ENCODE data around the gene PCGF5. TPM values are rescaled to one million over a fixed set of nuclear protein-coding genes. Genes with fewer than 3 reads are reported as not detected.
A peak's percentile ranks its signal among the peaks of the same experiment; 100 is the strongest.
"Not testable (repeated sequence)": the region's sequence is repeated elsewhere in the genome, so short reads cannot be mapped to it uniquely, and the experiment has no call there.

The PCGF5 gene
- total RNA-seq, 1 donor from 2014 or later, result 42.7 TPM

DNA sequence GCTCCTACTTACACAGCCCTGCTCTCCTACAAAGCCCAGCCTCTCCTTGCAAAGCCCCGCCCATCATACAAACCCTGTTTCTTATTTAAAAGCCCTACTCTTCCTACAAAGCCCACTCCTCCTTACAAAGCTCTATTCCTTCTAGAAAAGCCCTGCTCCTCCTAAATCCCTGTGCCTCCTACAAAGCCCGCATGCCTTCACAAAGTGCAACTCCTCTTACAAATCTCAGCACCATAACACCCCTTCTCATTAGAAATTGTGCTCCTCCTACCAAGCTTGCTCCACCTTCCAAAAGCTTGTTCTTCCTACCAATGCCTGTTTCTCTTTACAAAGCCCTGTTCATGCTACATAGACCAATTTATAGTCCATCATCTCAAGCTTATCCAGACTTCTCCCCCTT, 66.1 kb downstream of the PCGF5 start:
- no peak for DNase-seq

DNA sequence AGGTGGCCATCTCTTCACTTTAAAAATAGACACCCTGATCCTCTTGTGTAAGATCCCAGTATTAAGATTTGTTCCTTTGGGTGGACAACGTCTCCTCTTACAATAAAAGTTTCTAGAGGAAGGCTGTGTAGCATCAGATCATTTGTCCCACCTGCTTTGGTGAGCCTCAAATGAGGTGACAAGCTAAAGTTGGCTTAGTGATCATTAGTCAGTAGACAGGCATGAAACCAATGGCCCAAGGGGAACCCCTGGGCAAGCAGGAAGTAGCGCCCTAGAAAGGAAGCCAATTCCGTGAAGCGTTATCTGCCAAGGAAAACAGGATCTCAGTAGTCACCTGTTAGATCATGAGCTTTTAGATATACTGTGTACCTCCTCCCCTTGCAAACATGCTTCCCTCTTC, 66.8 kb downstream of the PCGF5 start:
- peak; percentile 35 for DNase-seq

DNA sequence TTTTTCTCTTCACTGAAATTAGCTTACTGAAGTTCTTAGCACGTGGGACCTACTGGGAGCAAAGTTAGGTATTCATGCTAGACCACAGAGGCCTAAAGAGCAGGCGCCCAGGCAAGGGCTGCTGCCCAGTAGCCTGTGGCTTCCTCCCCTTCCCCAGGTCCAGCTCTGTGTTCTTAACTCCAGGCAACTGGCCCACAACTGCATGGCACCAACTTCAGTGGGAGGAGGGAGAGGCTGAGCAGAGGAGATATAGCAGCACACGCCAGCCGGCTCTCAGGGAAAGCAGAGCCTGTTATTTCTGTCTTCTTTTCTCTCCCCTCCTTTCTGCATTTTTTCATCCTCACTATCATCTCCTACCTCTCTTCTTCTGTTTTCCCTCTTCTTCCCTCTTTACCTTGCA, 67.4 kb downstream of the PCGF5 start:
- no peak for DNase-seq

DNA sequence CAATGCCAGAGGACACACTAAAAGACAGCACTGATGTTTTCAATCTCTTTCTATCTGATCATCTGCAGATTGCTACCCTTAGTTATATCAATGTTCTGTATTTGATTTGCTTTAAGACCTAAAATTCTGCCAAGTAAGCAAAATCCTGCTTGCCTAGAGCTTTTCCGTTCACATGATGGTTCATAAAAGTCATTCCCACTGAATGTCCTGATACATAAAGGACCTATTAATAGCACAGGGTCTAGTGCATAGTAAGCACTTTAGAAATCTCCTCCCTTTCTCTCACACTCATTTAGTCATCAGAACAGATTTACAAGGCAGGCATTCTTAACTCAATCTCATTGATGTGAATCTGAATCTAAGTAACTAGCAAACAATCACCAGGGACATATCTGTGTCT, 68.8 kb downstream of the PCGF5 start:
- DNase-seq, result no peak

DNA sequence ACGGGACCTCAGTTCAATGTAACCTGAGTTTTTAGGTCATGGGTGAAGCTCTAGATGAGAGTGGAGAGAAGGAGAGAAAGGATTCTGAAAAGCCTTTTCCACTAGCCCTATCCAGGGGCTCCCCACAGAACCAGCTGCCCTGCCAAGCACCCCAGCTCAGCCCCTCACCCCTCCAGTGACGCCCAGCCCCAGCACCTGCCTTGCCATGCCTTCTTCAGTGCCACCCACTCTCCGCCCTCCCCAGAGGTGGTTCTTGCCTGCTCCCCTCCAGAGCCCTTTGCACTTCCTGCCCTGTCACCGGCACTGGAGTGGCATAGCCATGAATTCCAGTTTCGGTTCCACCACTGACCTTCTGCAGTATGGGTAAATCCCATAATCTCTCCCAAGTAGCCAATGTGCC, 70.1 kb downstream of the PCGF5 start:
- DNase-seq, result no peak

DNA sequence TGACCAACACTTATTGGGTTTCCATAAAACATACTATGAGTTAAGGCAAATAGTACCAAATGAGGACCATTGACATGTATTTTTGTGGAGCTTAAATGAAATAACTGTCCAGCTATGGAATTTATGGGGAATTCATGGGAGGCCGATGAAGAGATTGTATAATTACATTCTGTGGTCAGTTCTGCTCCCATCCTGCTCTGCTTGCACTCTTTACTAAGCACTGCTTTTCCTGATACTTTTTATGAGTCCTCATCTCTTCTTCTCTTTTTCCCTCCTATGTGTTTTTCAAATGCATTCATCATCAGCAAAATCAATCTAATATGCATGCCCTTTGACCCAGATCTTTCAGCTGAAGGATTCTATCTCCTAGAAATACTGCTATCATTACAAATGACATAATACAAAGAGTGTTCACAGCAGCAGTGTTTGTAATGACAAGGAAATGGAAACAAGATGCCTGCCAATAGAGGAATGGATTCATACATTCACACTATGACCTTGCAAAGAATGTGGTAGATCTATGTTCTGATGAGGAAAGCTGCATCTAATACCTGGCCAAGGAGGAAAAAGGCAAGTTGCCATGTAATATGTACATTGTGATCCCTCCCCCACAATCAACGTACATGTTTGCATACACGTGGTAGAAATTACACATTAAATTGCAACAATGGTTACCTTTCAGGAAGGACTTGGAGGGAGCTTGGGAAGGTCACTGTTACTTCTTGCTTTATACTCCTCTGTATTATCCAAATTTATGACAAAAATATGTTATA, 73.9 kb downstream of the PCGF5 start:
- DNase-seq, result no peak

DNA sequence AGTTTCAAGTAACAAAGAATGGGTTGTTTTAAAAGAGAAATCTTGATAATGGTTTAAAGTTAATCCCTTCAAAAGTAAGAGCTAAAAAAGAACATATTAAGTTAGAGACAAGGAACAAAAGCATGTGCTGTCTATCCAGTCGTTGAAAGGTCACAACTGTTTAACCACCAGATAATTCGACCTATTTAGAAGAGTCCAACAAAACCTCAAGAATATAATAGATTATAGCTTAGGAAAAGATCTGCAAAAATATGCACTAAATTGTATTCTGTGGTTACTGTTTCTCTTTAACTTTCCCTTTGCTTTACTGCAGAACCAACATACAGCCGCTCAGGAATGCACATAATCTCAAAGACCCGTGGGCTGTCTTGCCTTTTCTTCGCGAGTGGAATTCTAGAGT, 74.9 kb downstream of the PCGF5 start:
- no peak for DNase-seq

DNA sequence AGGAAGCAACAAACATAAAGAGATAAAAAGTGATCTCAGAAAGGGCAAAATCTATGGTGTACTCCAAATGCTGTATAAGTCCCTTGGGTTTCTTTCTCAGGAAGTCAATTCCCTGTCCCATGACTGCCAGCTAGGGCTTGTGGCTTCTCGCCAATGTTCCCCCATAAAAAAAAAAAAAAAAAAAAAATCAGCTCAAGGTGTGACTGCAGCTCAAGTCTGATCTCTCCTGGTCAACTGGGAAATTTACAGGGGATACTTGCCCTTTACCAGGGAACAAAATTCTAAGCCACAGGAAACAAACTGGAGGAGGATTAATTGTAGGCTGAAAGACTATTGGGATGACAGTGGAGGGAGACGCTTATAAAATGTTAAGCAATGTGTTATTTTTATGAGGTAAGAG, 76.0 kb downstream of the PCGF5 start:
- DNase-seq, result no peak

DNA sequence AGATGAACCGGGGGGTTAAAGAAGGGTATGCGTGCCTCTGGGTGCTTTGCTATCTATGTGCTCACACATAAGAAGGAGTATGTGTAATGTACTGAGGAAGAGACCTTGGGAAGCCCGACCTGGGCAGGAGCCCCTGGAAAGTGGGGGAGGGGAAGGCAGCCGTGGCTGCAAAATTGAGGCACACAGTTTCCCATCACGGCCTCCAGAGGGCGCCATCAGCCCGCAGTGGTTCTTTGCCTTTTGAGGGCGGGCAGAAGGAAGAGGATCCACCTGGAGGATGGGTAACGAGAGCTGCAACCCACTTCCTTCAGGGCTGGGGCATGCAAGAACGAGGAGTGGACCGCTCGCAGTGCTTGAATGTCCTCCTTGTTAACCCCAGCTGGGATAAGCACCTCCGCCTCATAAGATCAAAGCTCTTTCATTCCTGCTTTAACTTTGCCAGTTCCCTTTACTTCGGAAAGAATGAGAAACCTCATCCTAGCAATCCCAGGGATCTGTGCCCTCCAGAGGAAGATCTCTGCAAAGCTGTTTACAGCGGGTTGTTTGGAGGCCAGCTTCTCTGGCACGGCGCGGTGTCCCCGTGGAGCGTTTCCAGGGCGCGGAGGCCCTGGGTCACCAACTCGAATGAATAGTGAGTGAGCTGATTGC, 77.9 kb downstream of the PCGF5 start:
- DNase-seq, result peak; percentile 94

DNA sequence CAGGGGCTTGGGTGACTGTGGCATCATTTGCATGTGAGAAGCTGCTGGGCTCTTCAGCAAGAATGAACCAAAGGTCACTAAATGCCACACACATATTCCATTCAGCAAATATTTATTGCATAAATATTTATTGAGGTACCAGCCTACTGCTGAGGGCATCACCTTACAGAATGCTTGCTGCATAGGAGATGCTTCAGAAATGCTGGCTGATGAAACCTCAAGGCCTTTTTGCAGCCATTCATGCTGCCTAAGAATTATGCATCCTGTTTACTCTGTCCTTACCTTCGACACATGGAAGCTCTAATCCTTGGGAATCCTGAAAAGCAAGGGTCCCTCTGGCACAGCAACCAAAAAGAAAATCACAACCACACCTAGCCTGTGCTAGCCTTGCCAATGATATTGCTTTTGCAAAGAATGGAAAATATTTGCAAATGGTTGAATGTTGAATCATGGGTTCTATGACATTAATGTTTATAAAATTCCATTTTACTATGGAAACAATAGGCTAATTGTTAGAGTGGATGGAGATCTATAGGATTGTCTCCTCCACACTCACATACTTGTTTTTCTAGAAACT, 79.6 kb downstream of the PCGF5 start:
- no peak for DNase-seq

DNA sequence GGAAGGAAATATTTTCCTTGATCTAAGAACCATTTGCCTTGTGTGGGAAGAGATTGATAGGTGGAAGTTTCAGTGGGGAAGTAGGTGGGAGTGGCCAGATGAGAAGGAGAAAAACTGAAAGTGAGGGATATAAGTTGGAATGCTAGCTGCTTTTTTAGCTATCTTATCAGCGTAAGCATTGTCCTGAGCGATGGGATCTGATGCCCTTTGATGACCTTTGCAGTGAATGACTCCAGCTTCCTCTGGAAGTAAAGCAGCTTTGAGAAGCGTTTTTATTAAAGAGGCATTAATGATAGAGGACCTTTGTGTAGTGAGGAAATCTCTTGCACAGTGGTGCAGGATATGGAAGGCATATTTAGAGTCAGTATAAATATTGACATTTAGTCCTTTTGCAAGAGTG, 82.5 kb downstream of the PCGF5 start:
- not testable (repeated sequence) for DNase-seq

DNA sequence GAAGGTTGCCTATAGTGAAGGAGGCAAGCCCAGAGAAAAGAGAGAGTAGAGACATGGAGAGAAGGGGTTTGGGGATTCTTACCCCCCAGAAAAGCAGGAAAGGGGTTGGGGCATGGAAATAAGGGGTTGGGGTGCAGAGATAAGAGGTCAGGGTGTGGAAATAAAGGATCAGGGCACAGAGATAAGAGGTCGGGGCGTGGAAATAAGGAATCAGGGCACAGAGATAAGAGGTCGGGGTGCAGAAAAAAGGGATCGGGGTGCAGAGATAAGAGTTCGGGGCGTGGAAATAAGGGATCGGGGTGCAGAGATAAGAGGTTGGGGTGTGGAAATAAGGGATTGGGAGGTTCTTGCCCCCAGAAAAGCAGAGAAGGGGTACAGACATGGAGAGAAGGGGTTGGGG, 85.5 kb downstream of the PCGF5 start:
- DNase-seq, result not testable (repeated sequence)

DNA sequence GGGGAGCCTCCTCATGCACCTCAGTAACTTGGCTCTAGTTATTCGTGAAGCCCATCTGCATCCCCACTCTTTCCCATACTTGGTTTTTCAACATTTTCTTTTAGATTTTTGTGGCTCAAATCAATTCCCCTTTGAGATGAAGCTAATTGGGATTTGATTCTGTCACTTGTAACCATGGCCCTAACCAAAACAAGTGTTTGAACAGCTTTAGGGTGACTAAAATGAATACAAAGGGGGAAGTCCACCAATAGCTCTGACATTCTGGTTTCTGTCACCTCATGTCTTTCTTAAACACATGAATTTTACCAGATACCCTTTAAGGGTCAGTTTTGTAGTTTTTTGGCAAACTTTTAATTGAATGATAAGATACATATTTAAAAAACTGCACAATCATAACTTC, 87.0 kb downstream of the PCGF5 start:
- DNase-seq, result no peak

DNA sequence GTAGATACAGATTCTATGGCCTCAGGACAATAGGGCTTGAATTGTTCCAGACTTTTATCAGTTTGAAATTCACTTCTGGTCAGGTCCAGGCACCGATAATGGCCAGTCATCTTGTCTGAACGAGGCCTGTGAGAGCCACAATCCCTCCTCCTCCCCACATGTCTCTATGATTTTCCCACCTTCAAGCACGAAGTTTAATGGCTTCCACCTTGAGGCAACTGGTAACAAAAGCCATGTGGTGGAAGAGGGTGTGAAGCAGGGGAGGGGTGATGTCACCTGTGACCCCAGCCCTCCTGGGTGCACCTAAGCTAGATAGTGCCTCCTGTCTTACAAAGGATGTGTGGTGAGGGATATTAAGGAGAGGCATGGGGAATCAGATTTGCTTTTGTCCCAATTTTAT, 89.2 kb downstream of the PCGF5 start:
- DNase-seq, result no peak

DNA sequence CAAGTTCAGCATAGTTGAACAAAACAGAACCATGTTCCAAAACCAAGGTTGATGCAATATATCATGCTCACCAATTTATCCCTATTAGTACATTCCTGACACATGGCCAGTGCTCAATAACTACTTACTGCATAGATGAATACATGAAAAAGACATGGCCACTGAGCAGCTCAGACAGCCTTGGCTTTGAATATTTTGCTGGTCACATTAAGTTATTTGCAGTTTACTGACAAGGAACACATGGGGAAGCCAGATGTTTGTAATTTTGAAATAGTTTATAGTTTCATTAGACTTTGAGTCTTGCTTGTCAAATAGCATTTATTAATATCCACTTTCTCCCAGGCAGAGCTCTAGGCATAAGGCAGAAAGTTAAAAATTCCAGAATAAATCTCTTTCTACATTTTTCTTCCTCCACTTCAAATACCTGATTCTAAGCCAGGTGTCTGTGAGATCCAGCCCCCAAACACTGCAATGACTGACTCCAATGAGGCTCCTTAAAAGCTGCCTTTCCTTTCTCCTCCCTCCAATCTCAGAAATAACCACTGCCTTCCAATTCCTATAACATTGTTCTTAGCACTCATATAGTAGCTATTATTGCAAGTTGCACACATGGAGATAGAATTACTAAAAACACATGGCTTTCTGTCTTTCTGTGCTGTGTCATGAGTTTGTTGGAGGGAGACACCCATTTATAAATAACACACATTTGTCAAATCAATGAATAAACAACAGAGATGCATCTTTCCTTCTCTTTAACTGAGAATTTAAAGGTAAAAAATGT, 91.3 kb downstream of the PCGF5 start:
- peak; percentile 31 for DNase-seq

DNA sequence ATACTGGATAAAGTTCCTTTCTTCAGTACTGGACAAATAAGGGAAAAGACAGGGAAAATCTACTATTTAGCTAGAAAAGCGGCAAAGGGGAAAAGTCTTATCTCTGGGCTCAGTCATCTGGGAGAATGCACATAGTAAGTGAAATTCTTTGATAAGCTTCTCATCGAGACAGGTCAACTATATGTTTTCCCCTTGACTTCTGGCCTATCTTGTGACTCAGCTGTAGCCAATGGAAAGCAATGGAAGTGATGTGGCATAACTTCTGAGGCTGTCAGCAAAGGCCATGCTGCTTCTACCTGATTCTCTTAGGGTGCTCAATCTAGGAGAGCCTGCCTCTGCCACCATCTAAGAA, 91.9 kb downstream of the PCGF5 start:
- no peak for DNase-seq

DNA sequence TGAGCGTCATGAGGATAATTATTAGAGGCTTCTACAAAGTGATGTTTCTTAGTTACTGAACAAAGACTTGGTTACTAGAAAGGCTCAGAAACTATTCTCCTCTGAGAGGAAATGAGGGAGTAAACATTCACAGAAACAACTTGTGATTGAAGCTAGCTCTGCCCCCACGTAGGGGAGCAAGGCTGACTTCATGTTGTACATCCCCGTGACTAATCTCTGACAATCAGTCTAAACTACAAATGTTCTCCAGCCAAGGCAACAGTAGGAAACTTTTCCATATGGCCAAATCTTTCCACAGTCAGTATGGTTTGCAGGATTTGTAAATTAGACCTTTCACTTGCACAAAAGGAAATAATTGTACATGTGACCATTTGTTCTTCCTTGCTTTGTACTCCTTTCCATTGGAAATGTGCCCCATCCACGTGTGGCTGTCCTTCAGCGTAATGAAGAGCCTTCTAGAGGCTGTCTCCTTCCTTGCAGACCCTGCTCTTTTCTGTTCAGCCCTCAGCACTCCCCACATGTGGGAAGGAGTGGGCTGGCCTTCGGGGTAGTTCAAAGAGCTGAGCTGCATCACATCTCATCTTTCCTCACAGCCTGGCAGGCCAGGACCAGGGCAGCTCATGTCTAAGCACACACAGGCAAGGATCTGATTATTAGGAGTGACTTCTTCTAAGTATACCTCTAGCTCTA, 93.5 kb downstream of the PCGF5 start:
- peak; percentile 85 for DNase-seq

DNA sequence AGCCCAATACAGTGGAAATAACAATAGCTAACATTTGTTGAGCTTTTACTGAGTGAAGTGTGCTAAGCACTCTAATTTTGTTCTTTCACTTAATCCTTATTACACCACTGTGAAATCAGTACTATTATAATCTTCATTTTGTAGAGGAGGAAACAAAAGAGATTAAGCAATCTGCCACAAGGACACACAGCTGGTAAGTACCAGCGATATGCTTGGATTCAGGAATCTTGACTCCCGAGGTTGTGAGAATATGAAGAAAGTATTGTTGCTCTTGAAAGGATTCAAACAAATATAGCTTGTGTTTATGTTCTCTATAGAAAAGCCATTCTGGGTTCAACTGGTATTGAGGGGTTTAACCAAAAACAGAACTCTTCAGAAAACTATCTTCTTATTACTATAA, 96.0 kb downstream of the PCGF5 start:
- no peak for DNase-seq

DNA sequence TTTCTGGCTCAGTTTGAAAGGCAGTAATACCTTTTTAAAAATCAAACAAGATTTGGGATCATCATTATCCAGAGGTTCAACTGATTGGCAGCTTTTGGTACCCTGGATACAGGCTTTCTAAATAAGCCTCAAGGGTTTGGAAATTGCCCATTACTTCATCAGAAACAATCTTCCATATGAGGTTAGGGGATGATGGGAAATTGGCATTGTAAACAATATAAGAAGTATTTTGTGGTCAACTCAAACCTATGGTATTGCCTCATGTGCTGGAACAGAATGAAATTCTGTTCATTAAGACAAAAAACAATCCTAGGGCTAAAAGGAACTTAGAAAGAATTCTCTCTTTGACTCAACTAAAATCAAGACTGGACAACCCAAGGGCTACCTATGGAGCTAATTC, 97.1 kb downstream of the PCGF5 start:
- DNase-seq, result no peak

DNA sequence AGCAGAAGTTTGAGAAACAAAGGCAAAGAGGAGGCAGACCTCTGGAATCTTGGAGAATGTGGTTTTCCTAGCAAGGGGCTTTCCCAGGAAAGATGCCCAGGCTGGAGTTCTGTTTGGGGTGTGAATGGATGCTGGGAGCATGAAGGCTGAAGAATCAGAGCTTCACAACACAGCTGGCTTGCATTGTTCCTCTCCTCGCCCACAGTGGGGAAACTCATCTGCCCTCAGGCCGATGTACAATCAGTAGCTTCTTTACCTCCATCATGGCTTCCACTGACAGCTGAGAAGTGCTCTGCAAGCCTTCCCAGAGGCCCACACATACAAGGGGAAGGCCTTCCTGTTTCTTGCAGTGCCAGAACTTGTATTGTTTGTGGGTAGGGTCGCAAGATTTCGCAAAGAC, 98.9 kb downstream of the PCGF5 start:
- DNase-seq, result no peak

DNA sequence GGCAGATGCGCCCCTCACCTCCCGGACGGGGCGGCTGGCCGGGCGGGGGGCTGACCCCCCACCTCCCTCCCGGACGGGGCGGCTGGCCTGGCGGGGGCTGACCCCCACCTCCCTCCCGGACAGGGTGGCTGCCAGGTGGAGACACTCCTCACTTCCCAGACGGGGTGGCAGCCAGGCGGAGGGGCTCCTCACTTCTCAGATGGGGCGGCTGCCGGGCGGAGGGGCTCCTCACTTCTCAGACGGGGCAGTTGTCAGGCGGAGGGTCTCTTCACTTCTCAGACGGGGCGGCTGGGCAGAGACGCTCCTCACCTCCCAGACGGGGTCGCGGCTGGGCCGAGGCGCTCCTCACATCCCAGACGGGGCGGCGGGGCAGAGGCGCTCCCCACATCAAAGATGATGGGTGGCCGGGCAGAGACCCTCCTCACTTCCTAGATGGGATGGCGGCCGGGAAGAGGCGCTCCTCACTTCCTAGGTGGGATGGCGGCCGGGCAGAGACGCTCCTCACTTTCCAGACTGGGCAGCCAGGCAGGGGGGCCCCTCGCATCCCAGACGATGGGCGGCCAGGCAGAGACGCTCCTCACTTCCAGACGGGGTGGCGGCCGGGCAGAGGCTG, 102.9 kb downstream of the PCGF5 start:
- not testable (repeated sequence) for DNase-seq

All from tongue (tissue), 2 donors.